Putamen (tissue), 1 donor: ENCODE results near the gene ZXDC.

Experiments
- DNase-seq: peaks from one replicate; pipeline ENCODE4 v3.0.0-alpha.2; 2016; ENCODE audit warnings: low spot score

The ZXDC gene

DNA sequence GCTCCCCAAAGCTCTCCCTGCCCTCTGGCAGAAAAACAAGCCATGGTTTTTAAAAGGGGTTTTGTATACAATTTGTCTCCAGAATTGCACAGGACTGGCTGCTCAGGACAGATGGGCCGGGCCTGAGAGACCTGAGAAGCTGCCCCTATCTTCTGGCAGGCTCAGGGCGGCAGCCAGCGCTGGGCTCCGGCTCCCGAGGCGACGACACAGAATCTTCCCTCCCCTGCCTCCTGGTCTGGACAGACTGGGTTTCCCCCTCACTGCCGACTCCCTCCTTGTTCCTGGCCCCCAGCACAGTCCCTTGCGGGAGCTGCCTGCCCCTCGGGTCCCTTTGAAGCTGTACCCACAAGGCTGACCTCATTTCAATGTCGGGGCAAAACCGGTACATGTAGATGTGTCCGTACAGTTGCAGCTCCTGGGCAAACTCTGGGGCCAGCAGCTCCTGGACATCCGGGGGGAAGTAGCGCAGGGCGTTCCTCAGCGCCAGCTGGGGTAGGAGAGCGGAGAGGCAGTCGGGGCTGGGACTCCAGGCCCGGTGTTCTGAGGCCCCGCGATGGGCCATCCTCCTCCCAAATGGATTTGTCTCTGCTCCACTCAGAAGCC lies 34.7 kb upstream of the ZXDC start:
- DNase-seq: no peak

DNA sequence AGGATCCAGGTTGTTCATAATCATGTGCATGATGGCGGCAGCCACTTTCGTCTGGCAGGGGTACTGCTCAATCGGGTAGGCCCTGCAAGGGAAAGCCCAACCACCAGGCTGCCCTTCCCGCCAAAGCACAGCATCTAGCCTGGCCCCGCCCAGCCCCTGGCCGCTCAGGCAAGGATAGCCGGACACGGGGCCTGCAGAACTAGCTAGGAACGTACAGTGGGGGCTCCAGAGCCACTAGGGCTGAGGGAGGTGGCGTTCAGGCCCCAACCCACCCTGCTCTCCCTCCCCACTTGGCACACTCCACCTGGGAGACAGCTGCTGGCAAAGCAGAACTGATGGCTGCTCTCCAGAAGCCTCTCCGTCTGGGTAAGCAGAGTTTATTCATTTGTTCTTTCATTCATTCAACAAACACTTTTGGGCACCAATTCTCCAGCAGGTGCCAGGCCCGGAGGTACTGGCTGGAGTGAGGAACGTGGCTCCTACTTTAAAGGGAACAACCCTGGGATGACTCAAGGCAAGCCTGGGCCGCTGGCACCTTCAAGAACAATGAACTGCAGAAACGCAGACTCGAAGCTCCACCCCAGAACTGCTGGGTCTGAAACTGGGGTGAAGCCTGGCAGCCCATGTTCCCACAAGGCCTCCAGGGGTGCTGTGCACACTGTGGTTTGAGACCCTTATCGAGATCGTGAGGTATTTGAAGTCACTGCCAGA lies 34.1 kb upstream of the ZXDC start:
- DNase-seq: no peak

DNA sequence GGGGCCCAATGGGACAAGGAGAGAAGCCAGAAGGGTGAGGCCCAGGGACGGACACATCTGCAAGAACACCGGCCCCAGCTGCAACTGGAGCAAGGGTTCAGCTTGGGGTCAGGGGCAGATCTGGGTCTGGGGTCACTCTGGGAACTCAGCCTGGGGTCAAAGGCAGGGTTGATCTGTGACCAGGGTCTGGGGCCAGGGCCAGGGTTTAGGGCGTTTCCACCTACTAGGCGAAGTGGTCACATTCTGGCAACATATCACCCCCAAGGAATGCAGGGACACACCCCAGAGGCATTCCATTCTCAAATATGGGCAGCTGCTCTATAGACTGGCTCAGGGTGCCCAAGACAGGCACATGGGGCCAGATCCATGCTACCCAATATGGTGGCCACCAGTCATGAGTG lies 32.9 kb upstream of the ZXDC start:
- no peak for DNase-seq

DNA sequence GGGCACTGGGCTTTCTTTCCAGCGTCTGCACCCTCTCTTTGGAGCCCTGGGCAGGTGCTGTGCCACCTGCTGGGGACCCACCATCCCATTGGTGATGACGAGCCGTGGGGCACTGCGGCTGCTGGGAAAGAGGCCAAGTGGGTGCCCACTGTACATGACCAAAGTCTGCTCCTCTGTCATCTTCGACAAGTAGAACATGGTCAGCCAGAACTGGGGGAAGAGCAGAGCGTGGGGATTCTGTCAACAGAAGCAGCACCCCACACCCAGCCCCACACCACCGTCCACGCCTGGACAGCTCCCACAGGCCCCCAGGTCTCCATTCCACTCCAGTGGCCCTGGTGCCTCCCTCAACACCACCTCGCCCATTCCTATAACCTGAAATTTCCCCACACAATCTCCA lies 32.2 kb upstream of the ZXDC start:
- no peak for DNase-seq

DNA sequence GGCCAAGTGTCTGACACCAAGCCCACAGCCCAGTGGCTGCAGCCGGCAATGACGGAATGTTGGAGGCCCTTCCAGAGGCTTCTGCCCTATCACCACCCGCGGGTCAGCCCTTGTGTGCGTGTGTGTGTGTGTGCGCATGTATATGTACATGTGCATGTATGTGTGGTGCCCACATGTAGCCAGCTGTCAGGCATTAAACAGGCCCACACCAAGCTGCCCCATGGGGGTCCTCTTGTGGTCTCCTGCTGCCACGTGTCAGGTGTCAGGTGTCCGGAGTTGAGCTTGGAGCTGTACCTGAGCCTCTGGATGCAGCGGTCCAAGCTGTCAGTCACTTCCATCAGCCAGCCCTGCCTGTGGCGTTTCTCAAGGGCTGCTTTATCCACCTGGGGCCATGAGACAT lies 28.0 kb upstream of the ZXDC start:
- no peak for DNase-seq

DNA sequence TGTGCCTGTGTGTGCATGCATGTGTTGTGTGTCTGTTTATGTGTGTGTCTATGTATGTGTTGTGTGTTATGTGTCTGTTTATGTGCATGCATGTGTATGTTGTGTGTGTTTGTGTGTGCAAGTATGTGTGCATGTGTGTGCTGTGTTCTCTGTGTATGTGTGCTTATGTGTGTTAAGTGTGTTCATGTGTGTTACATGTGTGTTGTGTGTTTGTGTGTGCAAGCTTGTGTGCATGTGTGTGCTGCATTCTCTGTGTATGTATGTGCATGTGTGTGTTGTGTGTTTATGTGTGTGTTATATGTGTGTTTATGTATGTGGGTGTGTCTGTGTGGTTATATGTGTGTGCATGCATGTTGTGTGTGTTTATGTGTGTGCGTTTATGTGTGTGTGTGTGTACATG lies 27.0 kb upstream of the ZXDC start:
- DNase-seq: no peak

DNA sequence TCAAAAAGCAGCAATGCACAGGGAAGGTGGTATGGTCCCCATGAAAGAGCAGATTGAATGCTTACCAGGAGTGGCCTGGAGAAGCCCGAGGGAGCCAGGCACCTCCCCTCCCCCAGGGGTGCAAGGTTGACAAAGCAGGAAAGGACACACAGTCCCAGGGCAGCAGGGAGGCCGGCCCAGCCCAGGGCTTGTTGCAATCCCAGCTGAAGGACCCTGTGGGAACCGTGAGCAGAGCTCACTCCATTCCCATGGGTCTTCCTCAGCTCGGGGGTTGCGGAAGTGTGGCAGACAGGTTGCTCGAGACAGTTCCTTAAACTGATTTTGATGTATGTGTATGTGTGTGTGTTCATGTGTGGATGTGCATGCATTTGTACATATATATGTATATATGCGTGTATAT lies 26.0 kb upstream of the ZXDC start:
- DNase-seq: no peak

DNA sequence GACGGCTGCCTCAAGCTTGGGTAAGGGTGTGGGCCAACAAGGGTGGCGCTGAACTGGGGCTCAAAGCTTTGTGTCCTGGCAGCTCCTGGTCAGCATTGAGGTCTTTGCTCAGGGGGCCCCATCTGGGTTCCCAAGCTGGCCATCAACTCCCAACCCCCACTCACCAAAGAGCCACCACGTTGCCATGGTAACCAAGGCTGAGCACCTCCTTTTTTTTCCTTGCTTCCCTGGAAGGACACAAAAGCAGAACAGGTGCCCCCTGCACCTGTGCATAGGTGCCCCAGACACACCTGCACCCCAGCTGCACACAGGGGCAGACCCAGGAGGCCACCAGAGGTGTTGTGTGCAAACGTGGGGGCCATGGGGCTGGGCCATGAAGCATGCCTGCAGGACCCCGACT lies 25.4 kb upstream of the ZXDC start:
- DNase-seq: no peak

DNA sequence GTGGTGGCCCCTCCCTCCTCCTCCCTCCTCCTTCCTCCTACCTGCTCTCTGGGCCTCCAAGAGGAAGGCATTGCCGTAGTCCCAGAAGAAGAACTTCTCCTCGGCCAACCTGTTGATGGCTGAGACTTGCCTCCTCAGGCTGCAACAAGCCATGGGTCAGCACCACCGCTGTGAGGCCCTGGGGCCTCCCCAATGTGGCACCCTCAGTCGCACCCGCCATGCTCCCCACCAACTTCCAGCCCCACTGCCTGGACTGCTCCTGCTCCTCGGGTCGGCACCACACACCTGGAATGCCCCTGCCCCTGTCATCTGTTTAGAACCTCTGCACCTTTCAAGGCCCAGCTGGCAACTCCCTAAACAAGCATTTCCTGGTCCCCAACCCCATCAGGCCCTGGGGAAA lies 24.3 kb upstream of the ZXDC start:
- DNase-seq: no peak

DNA sequence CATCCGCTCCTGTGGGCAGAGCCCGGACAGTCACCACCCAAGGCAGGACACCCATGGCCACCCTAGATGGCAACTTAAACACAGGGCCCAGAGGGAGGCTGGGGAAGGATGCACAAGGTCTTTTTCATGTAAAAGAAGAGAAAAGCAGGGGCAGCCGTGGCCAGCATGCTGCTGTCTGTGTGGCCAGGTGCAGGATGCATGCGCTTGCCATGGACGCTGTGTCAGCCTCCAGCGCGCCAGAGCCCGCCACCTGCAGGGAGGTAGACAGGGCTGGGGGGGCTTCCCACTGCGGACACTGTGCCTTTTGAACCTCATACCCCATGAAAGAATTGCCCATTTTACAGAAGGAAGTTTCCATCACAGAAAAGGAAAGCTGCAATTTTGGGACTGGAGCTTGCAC lies 23.7 kb upstream of the ZXDC start:
- DNase-seq: no peak

DNA sequence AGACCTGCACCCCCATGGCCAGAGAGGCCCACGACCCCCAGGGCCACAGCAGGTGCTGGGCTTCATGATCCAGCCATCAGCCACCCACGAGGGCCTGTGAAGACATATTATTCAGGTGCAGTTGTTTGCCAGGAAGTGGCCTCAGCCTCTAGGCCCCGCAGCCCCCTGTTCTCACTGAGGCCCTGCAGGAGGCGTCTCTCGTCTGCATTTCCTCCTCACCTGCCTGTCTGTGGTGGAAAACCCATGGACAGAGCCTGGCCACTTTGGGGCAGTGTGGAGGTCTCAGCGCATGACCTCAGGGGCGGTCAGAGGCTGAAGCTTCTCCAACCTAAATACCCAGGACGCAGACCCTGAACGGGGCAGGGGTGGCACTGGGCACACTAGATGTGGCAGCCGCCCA lies 23.2 kb upstream of the ZXDC start:
- DNase-seq: no peak

DNA sequence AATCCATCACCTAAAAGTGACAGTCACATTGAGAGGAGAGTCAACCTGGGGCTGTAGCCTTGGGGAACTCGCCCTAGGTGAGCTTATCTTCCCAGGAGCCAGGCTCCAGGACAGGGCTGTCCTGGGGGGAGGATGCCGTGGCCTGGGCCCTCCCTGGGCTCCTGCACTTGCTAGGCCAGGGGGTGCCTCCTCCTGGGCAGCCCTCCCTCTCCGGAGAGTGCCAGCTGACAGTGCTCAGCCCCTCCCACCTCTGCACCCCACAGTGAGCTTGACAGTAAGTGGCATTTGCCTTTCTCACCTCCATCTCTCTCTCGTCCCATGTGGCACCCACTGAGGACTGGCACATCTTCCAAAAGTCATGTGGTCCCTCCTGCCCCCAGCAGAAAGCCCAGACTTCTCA lies 22.8 kb upstream of the ZXDC start:
- DNase-seq: no peak

DNA sequence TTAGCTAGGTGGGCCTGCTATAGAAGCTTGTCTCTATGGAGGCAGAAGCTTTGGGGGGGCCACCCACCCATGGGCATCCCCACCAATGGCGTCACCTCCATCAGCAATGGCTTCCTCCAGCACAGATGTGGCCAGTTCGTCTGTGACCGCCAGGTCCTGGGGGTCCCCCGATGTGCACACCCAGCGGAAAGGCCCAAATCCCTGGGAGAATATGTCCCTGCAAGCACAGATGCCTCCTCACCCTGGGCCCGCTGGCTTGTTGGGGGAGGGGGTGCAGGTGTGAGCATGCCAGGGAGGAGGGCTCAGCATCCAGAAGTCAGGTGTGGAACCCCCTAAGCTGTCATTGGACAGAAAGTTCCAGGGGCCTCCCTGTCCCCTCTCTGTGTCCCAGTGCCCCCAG lies 22.3 kb upstream of the ZXDC start:
- no peak for DNase-seq

DNA sequence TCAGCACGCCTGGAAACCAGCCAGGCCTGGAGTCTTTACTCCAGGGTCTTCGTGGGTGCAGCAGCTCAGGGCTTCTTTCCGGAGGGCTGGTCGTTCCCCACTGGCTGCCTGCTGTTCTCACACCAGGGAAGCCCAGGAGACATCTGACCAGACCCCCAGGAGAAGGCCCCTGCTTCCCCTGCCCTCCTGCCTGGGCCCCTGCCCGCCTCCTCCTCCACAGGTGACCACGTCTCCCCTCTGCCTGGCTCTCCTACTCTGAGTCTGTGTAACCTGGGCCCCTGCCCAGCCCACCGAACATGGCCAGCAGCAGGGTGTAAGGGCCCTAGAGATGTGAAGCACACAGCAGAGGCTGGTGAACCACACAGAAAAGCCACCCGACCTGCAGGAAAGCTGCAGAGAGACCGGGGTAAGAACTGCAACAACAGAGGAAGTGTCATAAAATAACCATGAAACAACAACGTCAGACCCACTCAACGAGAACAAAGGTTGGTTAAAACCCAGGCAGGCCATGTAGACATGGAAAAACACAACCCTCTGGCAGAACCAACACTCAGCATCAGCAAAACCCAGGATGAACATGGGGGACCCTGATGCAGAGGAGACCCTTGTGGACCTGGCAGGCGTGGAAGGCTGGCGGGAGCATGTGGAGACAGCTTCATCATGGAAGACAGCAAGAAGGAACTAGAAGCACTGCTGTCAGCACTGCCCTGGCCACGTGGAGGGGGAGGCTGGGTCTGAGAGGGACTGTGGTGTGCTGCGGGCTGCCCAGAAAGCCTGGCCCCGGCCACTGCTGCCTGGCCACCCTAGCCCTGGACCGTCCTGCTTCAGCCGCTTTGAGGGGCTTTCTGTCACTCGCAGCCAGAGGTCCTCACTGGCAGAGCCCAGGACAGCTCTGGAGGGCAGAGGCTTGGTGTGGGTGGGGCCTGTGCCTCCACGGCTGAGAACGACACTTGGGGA lies 21.5 kb upstream of the ZXDC start:
- no peak for DNase-seq

DNA sequence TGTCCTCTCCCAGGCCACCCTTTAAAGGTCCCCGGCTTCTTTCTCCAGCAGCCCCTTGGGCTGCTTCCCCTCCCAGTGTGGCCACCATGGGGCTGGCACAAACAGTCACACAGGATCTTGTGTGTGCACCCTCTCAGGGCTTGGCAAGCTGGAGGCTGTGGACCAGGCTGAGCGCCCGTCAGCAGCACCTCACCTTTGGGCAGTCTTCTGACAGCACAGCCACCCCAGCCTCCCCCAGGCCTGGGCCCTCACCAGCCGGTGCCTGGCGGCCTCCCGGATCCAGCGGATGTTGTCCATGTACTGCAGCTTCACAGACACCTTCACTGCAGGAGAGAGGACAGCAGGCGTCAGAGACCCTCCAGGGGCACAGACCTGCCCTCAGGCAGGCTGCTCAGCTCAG lies 20.1 kb upstream of the ZXDC start:
- DNase-seq: no peak

DNA sequence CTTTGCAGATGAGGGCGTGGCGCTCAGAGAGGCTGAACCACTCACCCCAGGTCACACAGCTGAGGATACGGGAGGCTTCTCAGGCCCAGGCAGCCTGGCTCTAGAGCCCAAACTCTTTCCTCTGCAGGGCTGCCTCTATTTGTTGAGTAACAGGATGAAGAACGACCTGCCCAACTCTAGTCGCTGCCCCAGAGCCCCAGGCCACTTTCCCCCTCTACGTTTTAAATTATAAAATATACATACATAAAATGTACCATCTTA lies 19.2 kb upstream of the ZXDC start:
- DNase-seq: no peak

DNA sequence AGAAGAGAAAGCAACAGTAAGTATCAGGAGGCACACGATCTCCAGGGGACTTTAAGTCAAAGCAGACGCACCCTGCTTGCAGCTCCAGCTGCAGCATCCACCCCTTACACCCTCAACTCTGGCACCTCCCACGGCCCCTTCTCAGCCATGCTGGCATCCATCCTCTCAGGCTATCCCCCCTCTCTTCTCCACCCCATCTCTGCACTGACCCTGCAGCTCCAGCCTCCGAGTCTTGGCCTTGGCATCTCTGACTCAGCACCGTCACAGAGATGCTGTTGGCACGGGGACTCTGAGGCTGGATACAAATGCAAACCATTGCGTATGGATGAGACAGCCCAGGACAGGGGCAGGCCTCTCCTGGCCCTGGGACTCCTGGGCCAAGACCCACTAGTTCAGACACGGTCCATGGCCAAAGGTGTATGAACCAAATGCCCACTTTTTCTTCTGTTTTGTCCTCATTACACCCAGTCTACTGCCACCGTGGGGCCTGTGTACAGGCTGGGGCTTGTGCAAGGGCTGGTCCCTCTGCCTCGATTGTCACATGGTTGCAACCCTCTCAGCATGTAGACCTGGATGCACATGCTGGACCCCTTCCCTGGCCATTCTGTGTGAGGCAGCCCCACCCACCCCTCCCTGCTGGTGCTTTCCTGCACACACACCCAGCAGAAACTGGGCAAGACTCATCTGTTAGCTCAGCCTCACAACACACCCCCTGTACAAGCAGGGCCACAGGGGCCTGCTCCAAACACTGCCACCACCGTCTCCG lies 18.7 kb upstream of the ZXDC start:
- DNase-seq: no peak

DNA sequence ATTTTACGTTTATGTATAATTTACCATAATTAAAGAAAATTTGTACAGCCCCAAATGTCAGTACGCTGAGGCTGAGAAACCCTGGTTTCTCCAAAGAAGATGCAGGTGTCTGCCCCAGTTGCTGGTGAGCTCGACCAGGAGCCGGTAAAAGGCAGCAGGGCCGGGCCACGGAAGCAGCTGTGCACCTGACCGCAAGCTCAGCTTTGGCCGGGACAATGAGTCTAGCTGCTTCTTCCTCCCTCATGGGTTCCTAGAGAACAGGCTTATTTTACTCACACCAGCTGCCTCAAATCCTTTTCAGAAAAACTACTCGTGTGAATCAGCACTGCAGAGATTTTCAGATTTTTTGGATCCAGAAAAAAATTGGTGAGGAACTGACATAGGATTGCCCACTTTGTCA lies 18.0 kb upstream of the ZXDC start:
- no peak for DNase-seq

DNA sequence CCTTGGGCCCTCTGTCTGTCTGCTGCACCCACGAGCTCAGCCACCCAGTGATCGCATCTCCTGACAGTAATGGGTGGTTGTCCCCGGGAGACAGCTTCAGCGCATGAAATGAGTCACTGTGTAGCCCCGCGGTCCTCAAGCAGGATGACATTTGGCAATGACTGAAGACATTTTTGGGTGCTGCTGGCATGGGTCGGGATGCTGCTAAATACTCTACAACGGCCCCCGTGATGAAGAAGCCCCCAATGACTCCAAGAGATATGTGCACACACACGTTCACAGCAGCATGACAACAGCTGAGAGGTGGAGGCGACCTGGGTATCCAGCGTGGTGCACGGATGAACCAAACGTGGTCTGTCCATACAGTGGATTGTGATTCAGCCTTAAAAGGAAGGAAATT lies 17.4 kb upstream of the ZXDC start:
- no peak for DNase-seq

DNA sequence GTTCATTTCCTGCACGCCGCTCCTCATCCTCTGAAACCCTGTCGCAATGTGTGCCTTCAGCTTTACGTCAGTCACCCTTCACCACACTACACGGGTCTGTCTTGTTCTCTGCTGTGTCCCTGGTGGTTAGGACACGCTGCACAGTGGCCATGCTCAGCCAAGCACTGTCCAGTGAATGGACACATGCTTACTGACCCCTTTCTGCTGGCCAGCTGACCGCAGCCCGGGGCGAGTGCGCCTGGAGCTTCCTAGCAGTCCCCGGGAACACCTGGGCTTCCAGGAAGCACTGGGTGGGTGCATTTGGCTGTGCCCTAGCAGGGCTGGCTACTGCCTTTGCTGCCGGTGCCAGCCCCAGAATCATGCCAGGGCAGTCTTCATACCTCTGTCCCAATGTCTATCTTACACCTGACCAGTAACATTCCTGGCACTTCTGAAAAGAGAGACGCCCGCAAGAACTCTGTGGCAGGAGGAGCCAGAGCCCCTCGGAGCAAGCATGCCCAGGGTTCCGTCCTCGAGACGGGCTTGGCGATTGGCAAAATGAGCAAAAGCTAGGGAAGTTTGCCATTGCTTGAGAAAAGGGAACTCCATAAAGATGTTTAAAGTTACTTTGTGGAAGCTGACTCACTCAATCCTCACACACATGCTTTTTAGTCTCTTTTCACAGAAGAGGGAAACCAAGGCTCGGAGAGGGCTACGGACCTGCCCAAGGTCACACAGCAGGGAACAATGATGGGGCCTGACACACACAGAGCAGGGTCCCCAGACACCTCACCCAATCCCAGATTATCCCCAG lies 15.7 kb upstream of the ZXDC start:
- no peak for DNase-seq

DNA sequence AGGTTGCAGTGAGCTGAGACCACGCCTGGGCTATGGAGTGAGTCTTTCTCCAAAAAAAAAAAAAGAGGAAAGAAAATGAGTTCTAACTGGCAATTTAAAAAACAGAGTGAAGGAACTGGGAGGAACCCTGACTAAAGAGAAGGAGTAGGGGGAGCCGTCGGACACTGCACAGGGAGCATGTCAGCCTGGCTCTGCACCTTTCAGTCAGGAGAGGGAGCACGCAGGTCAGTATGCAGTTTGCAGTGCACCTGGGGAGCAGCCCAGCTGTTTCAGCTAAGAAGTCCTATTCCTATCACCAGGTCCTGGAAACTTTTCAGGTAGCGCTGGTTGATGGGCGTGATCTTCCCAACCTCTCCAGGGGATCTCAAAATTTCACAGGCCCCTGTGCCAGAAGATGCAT lies 14.9 kb upstream of the ZXDC start:
- DNase-seq: no peak
